Peyer's patch (tissue), 4 donors: ENCODE measurements around the gene LRIG1.

Experiments used
- CTCF ChIP-seq, 6 experiments: fragments of 450-650 bp in 4 of 6; fragments of 200-600 bp in 2 of 6; sonication (generic) in 1 of 6; IDR thresholded peaks; one replicate each; pipeline ENCODE4 v1.5.1; 2017 to 2019; ENCODE audit warnings: antibody characterized with exemption in 6 of 6, mild to moderate bottlenecking in 3 of 6, moderate library complexity in 1 of 6
- POLR2A ChIP-seq, 2 donors: fragments of 450-650 bp; IDR thresholded peaks; one replicate each; pipeline ENCODE4 v1.5.1; 2017; ENCODE audit warnings: antibody characterized with exemption in 2 of 2, mild to moderate bottlenecking in 2 of 2, moderate library complexity in 2 of 2

- TF ChIP-seq CTCF (IDR thresholded peaks at IDR 0.05), result no peak
- no peak for TF ChIP-seq POLR2A (IDR thresholded peaks at IDR 0.05)
These were observed 119.2 kb downstream of the LRIG1 start for GRCh38 chr3:66381626-66382025.
